ENCODE measurements around the gene RNF144A.

GRCh38 chr2:6887751-6888192 is 29.4 kb upstream of the RNF144A start:
- TF ChIP-seq YY1 (IDR thresholded peaks at IDR 0.05; ENCODE audit: low read depth) (no peak), CREB1 (IDR thresholded peaks at IDR 0.05; ENCODE audit: low read depth) (no peak), TAF1 (IDR thresholded peaks at IDR 0.05; ENCODE audit: low read depth) (no peak)

All from Ishikawa (cell line).